Measurements from ENCODE around the gene THTPA. TPM values are rescaled to one million over a fixed set of nuclear protein-coding genes. Genes with fewer than 3 reads are reported as not detected.

THTPA gene
- total and polyA plus RNA-seq, 2 of the 13 experiments (the other 11 are each of a cell fraction or from before 2014, with no cell fraction given) = 7.4 to 8.7 TPM

GRCh38 chr14:23538785-23539184, 17.3 kb upstream of the THTPA start:
- WGBS (ENCODE audit: low lambda C conversion rate) = 28% methylated on average over 7 of the region's 7 CpGs
- BruUV-seq (replicated peaks) = no TSS peak
- ATAC-seq (peak; percentile 7; the same call in 2 of the 3 replicates), DNase-seq (ENCODE audit: low spot score) (no peak), FAIRE-seq (no peak)
- H3K4me3 ChIP-seq (replicated peaks in 1 of 3; ENCODE audit: insufficient read depth in 1 of 3, low read depth in 2 of 3, low read length in 3 of 3) = no peak overlapping the region
- H3K27ac ChIP-seq (ENCODE audit: extremely low read length, insufficient read depth, low read length) = no peak overlapping the region
- intact Hi-C loops (cut with micrococcal nuclease; ENCODE audit: unreplicated experiment) (loop anchor here (1.0 to 2.0 kb wide), 3 partner anchors 46 to 60 kb away; no protein-coding TSS in a partner anchor), in situ Hi-C loops (cut with HindIII; ENCODE audit: extremely low pct_ligation_motif_present, low pct_unique_long_range_greater_than_20kb) (no loop called here)
- POLR2A ChIA-PET = interaction anchor here (0.7 to 3.5 kb wide), 4 partner anchors 8 to 444 kb away, joined by 3 to 17 read pairs (median 4); partner anchors contain the start of genes ACIN1, C14orf119 and THTPA
- H3K9me3 ChIP-seq (ENCODE audit: low read length) = no peaks in the 10 kb centered on the region
- no peak overlapping the region for H3K4me2 ChIP-seq (ENCODE audit: low read depth, low read length)
- no peak overlapping the region for H2AFZ ChIP-seq (ENCODE audit: low read length)
- H3K27me3 ChIP-seq (ENCODE audit: control insufficient read depth in 1 of 2, insufficient read depth in 2 of 2, low read length in 2 of 2) = no peaks in the 10 kb centered on the region
- no peaks in the 10 kb centered on the region for H3K79me2 ChIP-seq (ENCODE audit: insufficient read depth, low read length)
- CTCF ChIA-PET (ENCODE audit: low intra/inter-chr PET ratio, low total read pairs) = interaction anchor here (1.0 to 3.0 kb wide), 7 partner anchors 12 to 211 kb away, joined by 3 to 58 read pairs (median 5); no protein-coding TSS in a partner anchor
- no peak overlapping the region for H3K9ac ChIP-seq (ENCODE audit: insufficient read depth, low read depth, low read length)
- H3K4me1 ChIP-seq (ENCODE audit: insufficient read depth, low read length) = peaks cover 6% of the 10 kb centered on the region; the same call in 1 of the 2 replicates
- TF ChIP-seq ZNF441 (CRISPR knock-in tag; IDR thresholded peaks at IDR 0.05; ENCODE audit: borderline replicate concordance) (no peak), ZXDC (CRISPR knock-in tag; IDR thresholded peaks at IDR 0.05) (0 out of 2 replicates have a peak, but pooled peaks have one; percentile 25), TCF7 (IDR thresholded peaks at IDR 0.05; ENCODE audit: low read depth) (0 out of 2 replicates have a peak, but pooled peaks have one; percentile 7), IKZF1 (IDR thresholded peaks at IDR 0.05) (0 out of 2 replicates have a peak, but pooled peaks have one; percentile 20), ATF7-NPFF (CRISPR knock-in tag; IDR thresholded peaks at IDR 0.05; ENCODE audit: low read depth) (no peak), ERF (CRISPR knock-in tag; IDR thresholded peaks at IDR 0.05) (no peak), HES4 (CRISPR knock-in tag; IDR thresholded peaks at IDR 0.05; ENCODE audit: borderline replicate concordance) (0 out of 2 replicates have a peak, but pooled peaks have one; percentile 52), ZNF446 (CRISPR knock-in tag; IDR thresholded peaks at IDR 0.05) (peak; percentile 66; the same call in 1 of the 2 replicates), ZNF263 (CRISPR knock-in tag; IDR thresholded peaks at IDR 0.05) (peak; percentile 70), EZH2 (conservative IDR thresholded peaks at IDR 0.05; ENCODE audit: low read depth, low read length) (no peak), CENPT (CRISPR knock-in tag; IDR thresholded peaks at IDR 0.05; ENCODE audit: low read depth) (peak; percentile 26; the same call in 1 of the 2 replicates), BHLHE40 (IDR thresholded peaks at IDR 0.05; ENCODE audit: low read length) (no peak), MTA1 (CRISPR knock-in tag; IDR thresholded peaks at IDR 0.05; ENCODE audit: borderline replicate concordance) (0 out of 2 replicates have a peak, but pooled peaks have one; percentile 7)
- H3K36me3 ChIP-seq (replicated peaks in 1 of 2; ENCODE audit: control insufficient read depth in 1 of 2, insufficient read depth in 2 of 2, low read length in 2 of 2) = no peaks in the 10 kb centered on the region
- H4K20me1 ChIP-seq (ENCODE audit: insufficient read depth, low read length) = no peaks in the 10 kb centered on the region

Data from HepG2 (cell line).